SK-N-SH (cell line): Measurements from ENCODE around the gene BRWD1. TPM values are rescaled to one million over a fixed set of nuclear protein-coding genes. Genes with fewer than 3 reads are reported as not detected.

Experiments
- CTCF ChIA-PET: fragments of 300-600, 350-600 bp; formaldehyde crosslinking; extraction: SDS; loops from one replicate; lab custom pipeline; 2021; lab: Yijun Ruan, JAX
- POLR2A ChIA-PET: fragments of 350-600 bp; sonication (Branson Sonifier 250); formaldehyde crosslinking; extraction: SDS; loops from one replicate; lab custom pipeline; 2020; ENCODE audit warnings: antibody characterized with exemption, inconsistent platforms; lab: Yijun Ruan, JAX
- DNase-seq: peaks from one replicate; pipeline ENCODE4 v3.0.0; 2012
- H2AFZ ChIP-seq: fragments of 200-600 bp; sonication (generic); 2 replicates; pipeline ENCODE4 v1.8.1; 2016; ENCODE audit warnings: antibody characterized with exemption, mild to moderate bottlenecking, low read depth
- H3F3A ChIP-seq: fragments of 200-600 bp; sonication (generic); replicated peaks from 2 replicates; pipeline ENCODE3; 2016; ENCODE audit warnings: antibody characterized with exemption, mild to moderate bottlenecking; ENCODE audit not compliant: insufficient read depth
- H3K27ac ChIP-seq, 2 experiments: fragments of 200-500 bp in 1 of 2; fragments of 200-600 bp in 1 of 2; sonication (Bioruptor generic) in 1 of 2; sonication (generic), shearing (Covaris generic) in 1 of 2; 2 replicates each; pipeline versions ENCODE4 v1.5.1 to v1.6.1; 2014 to 2016; ENCODE audit warnings: low read depth in 2 of 2, inconsistent platforms in 1 of 2, low read length in 1 of 2, mild to moderate bottlenecking in 1 of 2, mixed read lengths in 1 of 2
- H3K27me3 ChIP-seq: fragments of 200-600 bp; sonication (generic), shearing (Covaris generic); 2 replicates; pipeline ENCODE4 v1.6.1; 2016; ENCODE audit warnings: mixed run types; ENCODE audit not compliant: insufficient read depth
- H3K36me3 ChIP-seq, 2 experiments: fragments of 200-500 bp in 1 of 2; fragments of 200-600 bp in 1 of 2; sonication (Bioruptor generic) in 1 of 2; sonication (generic) in 1 of 2; replicated peaks in 1 of 2; 2 replicates each; pipeline versions ENCODE3 to v1.5.1; 2014 to 2016; ENCODE audit warnings: low read length in 1 of 2, mild to moderate bottlenecking in 1 of 2; ENCODE audit not compliant: insufficient read depth in 2 of 2, control insufficient read depth in 1 of 2
- H3K4me1 ChIP-seq, 2 experiments: fragments of 200-500 bp in 1 of 2; fragments of 200-600 bp in 1 of 2; sonication (Bioruptor generic) in 1 of 2; sonication (generic), shearing (Covaris generic) in 1 of 2; 2 replicates each; pipeline versions ENCODE4 v1.5.1 to v1.6.1; 2014 to 2016; ENCODE audit warnings: low read depth in 1 of 2, low read length in 1 of 2, mixed run types in 1 of 2; ENCODE audit not compliant: insufficient read depth in 2 of 2, control insufficient read depth in 1 of 2
- H3K4me2 ChIP-seq: fragments of 200-600 bp; sonication (generic), shearing (Covaris generic); 2 replicates; pipeline ENCODE4 v1.6.1; 2017; ENCODE audit warnings: mixed run types
- H3K4me3 ChIP-seq, 2 experiments: fragments of 200-500 bp in 1 of 2; fragments of 200-600 bp in 1 of 2; sonication (Bioruptor generic) in 1 of 2; sonication (generic), shearing (Covaris generic) in 1 of 2; 2 replicates each; pipeline versions ENCODE4 v1.5.1 to v1.8.1; 2014 to 2016; ENCODE audit warnings: low read depth in 2 of 2, inconsistent platforms in 1 of 2, low read length in 1 of 2, mild to moderate bottlenecking in 1 of 2, mixed read lengths in 1 of 2, moderate library complexity in 1 of 2
- H3K79me2 ChIP-seq: fragments of 200-600 bp; sonication (generic); 2 replicates; pipeline ENCODE4 v1.8.1; 2017; ENCODE audit warnings: mild to moderate bottlenecking; ENCODE audit not compliant: insufficient read depth
- H3K9ac ChIP-seq: fragments of 200-600 bp; sonication (generic); 2 replicates; pipeline ENCODE4 v1.6.1; 2017; ENCODE audit warnings: mixed run types
- H3K9me2 ChIP-seq: fragments of 200-600 bp; sonication (generic); 2 replicates; pipeline ENCODE4 v1.6.1; 2017; ENCODE audit warnings: mixed run types
- H3K9me3 ChIP-seq: fragments of 200-600 bp; sonication (generic); 2 replicates; pipeline ENCODE4 v1.6.1; 2017; ENCODE audit warnings: mixed run types, mild to moderate bottlenecking, moderate library complexity
- H4K20me1 ChIP-seq: fragments of 200-600 bp; sonication (generic); 2 replicates; pipeline ENCODE4 v1.6.1; 2017; ENCODE audit warnings: mild to moderate bottlenecking, mixed run types; ENCODE audit not compliant: insufficient read depth
- CTCF ChIP-seq: fragments of 200-600 bp; sonication (generic); IDR thresholded peaks from 2 replicates; pipeline ENCODE4 v1.6.1; 2017; ENCODE audit warnings: antibody characterized with exemption, mild to moderate bottlenecking, moderate library complexity
- ELF1 ChIP-seq: IDR thresholded peaks from 2 replicates; pipeline ENCODE4 v1.4.0; 2012
- EP300 ChIP-seq, 2 experiments: IDR thresholded peaks; 2 replicates each; pipeline versions ENCODE4 v1.4.0 to v1.6.1; 2012; ENCODE audit warnings: borderline replicate concordance in 1 of 2, low read depth in 1 of 2, low read length in 1 of 2
- EZH2phosphoT487 ChIP-seq: fragments of 200-600 bp; sonication (generic); IDR thresholded peaks from 2 replicates; pipeline ENCODE4 v1.6.1; 2017; ENCODE audit warnings: low read depth, mixed run types, mild to moderate bottlenecking, antibody characterized with exemption, moderate library complexity, borderline replicate concordance
- IRF3 ChIP-seq: fragments of 150-350 bp; IDR thresholded peaks from 2 replicates; pipeline ENCODE4 v1.6.1; 2016; ENCODE audit warnings: mild to moderate bottlenecking, low read depth, low read length
- MAX ChIP-seq: IDR thresholded peaks from 2 replicates; pipeline ENCODE4 v1.4.0; 2012; ENCODE audit warnings: low read depth
- MEF2A ChIP-seq: IDR thresholded peaks from 2 replicates; pipeline ENCODE4 v1.4.0; 2012; ENCODE audit warnings: low read depth, borderline replicate concordance
- NFIC ChIP-seq: IDR thresholded peaks from 2 replicates; pipeline ENCODE4 v1.4.0; 2012; ENCODE audit warnings: borderline replicate concordance
- NRF1 ChIP-seq: IDR thresholded peaks from 2 replicates; pipeline ENCODE4 v1.6.1; 2012; ENCODE audit warnings: low read depth, mild to moderate bottlenecking, low read length
- PBX3 ChIP-seq: IDR thresholded peaks from 2 replicates; pipeline ENCODE4; 2012
- POLR2AphosphoS5 ChIP-seq: IDR thresholded peaks from 2 replicates; pipeline ENCODE4 v1.6.1; 2012; ENCODE audit warnings: low read depth, low read length
- REST ChIP-seq: IDR thresholded peaks from 2 replicates; pipeline ENCODE4 v1.6.1; 2012; ENCODE audit warnings: mild to moderate bottlenecking, low read depth, low read length, moderate library complexity
- RXRA ChIP-seq: IDR thresholded peaks from 2 replicates; pipeline ENCODE4 v1.4.0; 2012; ENCODE audit warnings: low read depth, mild to moderate bottlenecking, borderline replicate concordance
- SMC3 ChIP-seq: IDR thresholded peaks from 2 replicates; pipeline ENCODE4 v1.6.1; 2012; ENCODE audit warnings: low read depth, low read length, improper control_type of control experiment
- TCF12 ChIP-seq: IDR thresholded peaks from 2 replicates; pipeline ENCODE4 v1.4.0; 2012
- TEAD4 ChIP-seq: IDR thresholded peaks from 2 replicates; pipeline ENCODE4 v1.4.0; 2012; ENCODE audit warnings: mild to moderate bottlenecking, borderline replicate concordance; ENCODE audit not compliant: insufficient read depth
- USF1 ChIP-seq: IDR thresholded peaks from 2 replicates; pipeline ENCODE4 v1.4.0; 2012; ENCODE audit warnings: low read depth, borderline replicate concordance
- USF2 ChIP-seq: fragments of 150-350 bp; IDR thresholded peaks from 2 replicates; pipeline ENCODE4 v1.6.1; 2017; ENCODE audit warnings: antibody characterized with exemption, low read length, low read depth, borderline replicate concordance
- ZBTB33 ChIP-seq: IDR thresholded peaks from 2 replicates; pipeline ENCODE4 v1.4.0; 2012; ENCODE audit warnings: low read depth, borderline replicate concordance
- polyA plus RNA-seq, 3 experiments: library from polyadenylated mRNA; depleted of rRNA; stranded (reverse); fragments of >200 nt; gene quantifications; 2 replicates each; pipeline ENCODE4 v1.2.3, GENCODE V29; 2012

The BRWD1 gene
- polyA plus RNA-seq, 1 of the 3 experiments (the other 2 are of a cell fraction) = 7.9 TPM

GRCh38 chr21:39149882-39150281, 163.6 kb downstream of the BRWD1 start:
- H4K20me1 ChIP-seq = no peaks in the 10 kb centered on the region
- no peaks in the 10 kb centered on the region for H3K9me3 ChIP-seq
- H3K4me3 ChIP-seq = no peak overlapping the region
- CTCF ChIA-PET = interaction anchor here (2.7 kb wide), 1 partner anchor 12 kb away, joined by 13 read pairs; no protein-coding TSS in a partner anchor
- H3K4me1 ChIP-seq = no peaks in the 10 kb centered on the region
- no peak overlapping the region for H3K9ac ChIP-seq
- H3K27me3 ChIP-seq = no peaks in the 10 kb centered on the region
- no peak overlapping the region for H3K4me2 ChIP-seq
- TF ChIP-seq TCF12 (no peak), MEF2A (no peak), PBX3 (no peak), NFIC (no peak), ELF1 (no peak), CTCF (no peak), TEAD4 (no peak), MAX (no peak), RXRA (no peak), SMC3 (no peak), USF2 (no peak), POLR2AphosphoS5 (no peak), REST (no peak), USF1 (no peak), ZBTB33 (no peak), IRF3 (no peak), EP300 (IDR thresholded peaks at IDR 0.05; ENCODE audit: borderline replicate concordance in 1 of 2, low read depth in 1 of 2, low read length in 1 of 2) (no peak), EZH2phosphoT487 (no peak), NRF1 (no peak)
- no peak overlapping the region for H3K27ac ChIP-seq
- POLR2A ChIA-PET = no interaction called here
- H3K79me2 ChIP-seq = no peaks in the 10 kb centered on the region
- H2AFZ ChIP-seq = no peak overlapping the region
- H3K36me3 ChIP-seq = no peaks in the 10 kb centered on the region
- no peaks in the 10 kb centered on the region for H3F3A ChIP-seq
- no peak for DNase-seq
- no peaks in the 10 kb centered on the region for H3K9me2 ChIP-seq
